Measurements from ENCODE around the gene MYRIP.
"Not testable (repeated sequence)": the region's sequence is repeated elsewhere in the genome, so short reads cannot be mapped to it uniquely, and the experiment has no call there.

MYRIP gene

DNA sequence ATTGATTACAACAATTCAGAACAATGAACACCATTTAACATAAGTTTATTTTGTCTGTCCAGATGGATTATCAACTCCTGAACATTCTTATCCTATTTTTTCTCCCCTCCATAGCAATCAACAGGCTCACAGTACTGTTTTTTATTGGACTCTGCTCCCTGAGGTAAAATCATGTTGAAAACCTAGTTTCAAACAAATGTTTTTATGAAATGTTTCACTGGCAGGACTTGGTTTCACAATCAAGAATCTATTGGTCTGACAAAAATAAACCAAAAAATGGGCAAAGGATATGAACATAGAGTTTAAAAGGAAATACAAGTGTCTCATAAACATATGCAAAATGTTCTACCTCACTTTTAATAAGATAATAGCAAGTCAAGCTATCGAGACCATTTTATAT is 2.6 kb upstream of the MYRIP start:
- DNase-seq (ENCODE audit: low read depth in 2 of 2): no peak

DNA sequence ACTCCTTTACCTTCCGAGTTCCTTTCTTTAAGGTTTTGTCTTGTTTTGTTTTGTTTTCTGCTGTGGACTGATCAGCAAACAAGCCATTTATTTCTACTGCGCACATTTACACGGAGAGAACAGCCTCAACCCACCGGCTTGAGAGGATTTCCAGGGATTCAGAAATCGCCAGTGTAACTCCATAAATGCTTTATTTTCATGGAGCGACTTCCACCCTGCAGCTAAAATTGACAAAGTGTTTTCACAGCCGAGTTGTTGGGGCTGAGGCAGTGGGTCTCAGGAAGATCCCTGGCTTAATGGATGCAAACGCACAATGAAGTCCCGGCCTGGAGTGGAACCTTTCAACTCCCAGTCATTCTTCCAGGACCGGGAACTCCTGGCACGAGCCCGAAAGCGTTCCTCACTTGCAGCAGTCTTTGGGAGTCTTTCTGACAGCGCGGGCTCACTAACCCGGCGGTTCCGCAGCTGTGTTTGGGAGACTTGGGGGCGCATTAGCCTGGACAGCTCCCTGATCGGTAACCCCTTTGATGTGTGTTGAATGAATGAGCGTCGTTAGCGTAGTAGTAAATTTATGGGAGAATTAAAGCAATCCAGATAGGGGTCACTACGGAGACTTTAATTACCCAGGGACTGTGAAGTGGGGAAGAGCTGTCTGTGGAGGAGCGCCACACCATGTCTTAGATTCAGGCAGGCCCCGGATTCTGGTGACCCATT is 785 bp upstream of the MYRIP start:
- DNase-seq (ENCODE audit: low read depth in 2 of 2): no peak

GRCh38 chr3:39809995-39810595 is 686 bp downstream of the MYRIP start:
- no peak for DNase-seq (ENCODE audit: low read depth in 2 of 2)

DNA sequence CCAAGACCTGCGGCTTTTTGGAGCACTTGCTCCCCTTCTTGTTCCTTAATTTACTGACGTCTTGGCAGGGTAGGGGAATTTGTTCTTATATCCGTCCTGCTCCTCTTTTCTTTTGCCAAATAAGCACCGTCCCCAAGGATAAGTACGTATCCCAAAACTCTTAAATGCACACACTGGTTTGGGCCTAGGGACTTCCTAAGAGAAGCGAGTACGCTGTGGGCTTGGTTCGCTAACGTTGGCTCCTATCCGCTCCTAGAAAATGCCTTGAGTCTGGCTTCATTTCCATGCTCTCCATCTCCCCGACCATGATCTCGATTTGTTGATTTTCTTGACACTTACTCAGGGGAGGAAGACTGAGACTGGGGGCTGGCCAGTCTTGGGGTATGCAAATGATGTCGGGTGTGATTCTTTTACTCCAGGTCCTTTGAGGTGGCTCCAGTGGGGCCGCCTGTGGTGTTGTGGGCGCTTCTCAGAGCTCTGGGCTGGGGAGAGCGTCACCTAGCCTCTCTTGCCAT is 1.3 kb downstream of the MYRIP start:
- no peak for DNase-seq (ENCODE audit: low read depth in 2 of 2)

DNA sequence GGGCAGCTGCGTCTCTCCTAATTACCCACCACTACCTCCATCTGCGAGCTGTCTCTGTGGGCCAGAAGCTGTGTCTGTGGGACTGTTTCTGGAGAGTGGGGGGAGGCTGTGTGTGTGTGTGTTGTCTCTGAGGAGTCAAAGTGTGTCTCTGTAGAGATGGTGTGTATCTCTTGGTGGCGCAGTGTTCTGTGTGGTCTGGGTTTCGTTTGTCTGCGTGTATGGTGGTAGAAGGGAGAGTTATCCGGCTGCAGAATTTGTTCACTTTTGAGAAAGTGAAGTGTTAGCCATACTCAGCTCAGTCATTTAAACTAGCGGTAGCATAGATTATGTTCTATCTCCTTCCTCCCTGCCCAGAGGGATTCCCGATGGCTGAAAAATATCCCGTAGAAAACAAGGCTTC is 2.2 kb downstream of the MYRIP start:
- DNase-seq (ENCODE audit: low read depth in 2 of 2): no peak

DNA sequence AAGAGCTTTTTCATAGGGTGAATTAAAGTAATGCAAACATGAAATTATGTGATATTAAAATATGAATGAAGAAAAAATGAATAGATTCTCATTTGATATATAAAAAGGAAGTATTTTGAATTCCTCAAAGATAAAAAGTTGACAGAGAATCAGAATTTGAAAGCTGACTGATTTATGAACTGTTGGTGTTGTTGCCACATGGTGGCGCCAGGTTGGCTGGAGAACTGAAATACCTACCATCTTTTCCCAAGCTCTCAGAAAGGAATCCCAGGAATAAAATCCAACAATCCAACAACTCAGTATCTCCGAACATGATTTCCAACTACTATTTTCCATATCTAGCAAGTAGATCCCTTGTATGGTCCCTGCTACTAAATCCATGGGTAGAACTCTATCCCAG is 3.1 kb downstream of the MYRIP start:
- no peak for DNase-seq (ENCODE audit: low read depth in 2 of 2)

DNA sequence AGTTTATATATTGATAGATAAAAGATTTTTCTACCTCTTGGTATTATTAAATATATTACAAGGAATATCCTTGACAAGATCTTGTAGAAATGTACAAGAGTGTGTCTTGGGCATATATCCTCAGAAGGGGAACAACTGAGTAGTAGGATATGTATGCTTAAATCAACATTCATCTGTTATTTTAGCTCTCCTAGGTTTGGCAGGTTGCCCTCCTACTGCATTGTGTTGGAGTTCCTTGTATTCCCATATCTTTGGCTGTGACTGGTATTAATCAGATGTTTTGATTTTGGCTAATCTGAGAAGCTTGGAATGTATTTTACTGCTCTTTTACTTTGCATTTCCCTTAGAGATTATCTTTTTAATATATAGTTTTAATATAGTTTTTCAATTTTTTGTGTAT is 4.6 kb downstream of the MYRIP start:
- no peak for DNase-seq (ENCODE audit: low read depth in 2 of 2)

- DNase-seq (ENCODE audit: low read depth in 2 of 2): no peak
Observed at GRCh38 chr3:39819899-39820298, 10.5 kb downstream of the MYRIP start.

- DNase-seq (ENCODE audit: low read depth in 2 of 2): not testable (repeated sequence)
Observed at GRCh38 chr3:39833764-39834163, 24.4 kb downstream of the MYRIP start.

- no peak for DNase-seq (ENCODE audit: low read depth in 2 of 2)
Observed at GRCh38 chr3:39839484-39839883, 30.1 kb downstream of the MYRIP start.

- no peak for DNase-seq (ENCODE audit: low read depth in 2 of 2)
Observed at GRCh38 chr3:39843440-39843839, 34.0 kb downstream of the MYRIP start.

DNA sequence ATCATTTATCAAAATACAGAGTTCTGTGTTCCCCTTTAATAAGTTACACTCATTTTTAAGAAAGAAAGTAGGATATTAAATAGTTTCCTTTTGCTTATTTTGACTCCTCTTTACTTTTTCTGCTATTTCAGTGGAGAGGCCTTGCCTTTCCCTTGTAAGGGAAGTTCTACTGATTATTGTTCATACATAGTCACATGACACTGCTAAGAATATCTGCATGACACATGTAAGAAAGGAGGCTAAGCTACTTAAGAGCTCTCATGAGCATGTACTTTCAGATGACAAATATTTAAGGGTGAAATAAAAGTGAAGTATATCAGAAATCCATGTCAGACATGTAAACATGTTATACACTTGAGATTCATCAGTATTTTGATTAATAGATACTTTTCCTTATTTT is 39.0 kb downstream of the MYRIP start:
- no peak for DNase-seq (ENCODE audit: low read depth in 2 of 2)

GRCh38 chr3:39849992-39850715 is 40.7 kb downstream of the MYRIP start:
- no peak for DNase-seq (ENCODE audit: low read depth in 2 of 2)

DNA sequence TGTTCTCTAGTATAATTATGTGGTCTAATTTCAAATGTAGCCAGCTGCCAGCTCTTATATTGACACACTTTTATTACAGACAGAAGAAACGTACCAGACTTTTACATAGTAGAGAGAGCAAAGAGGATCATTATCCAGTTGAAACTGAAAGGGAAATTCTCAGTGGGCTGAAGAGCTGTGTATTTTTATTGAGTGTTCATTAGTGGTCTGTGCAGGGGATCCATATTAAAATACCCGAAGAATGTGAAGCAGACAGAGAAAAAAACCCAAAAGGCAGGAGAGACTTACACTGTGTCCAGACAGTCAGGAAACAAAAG is 41.3 kb downstream of the MYRIP start:
- DNase-seq (ENCODE audit: low read depth in 2 of 2): no peak

GRCh38 chr3:39855517-39855916 is 46.1 kb downstream of the MYRIP start:
- DNase-seq (ENCODE audit: low read depth in 2 of 2): no peak

- DNase-seq (ENCODE audit: low read depth in 2 of 2): no peak
Observed at GRCh38 chr3:39869890-39870289, 60.5 kb downstream of the MYRIP start.

GRCh38 chr3:39870706-39871105 is 61.3 kb downstream of the MYRIP start:
- no peak for DNase-seq (ENCODE audit: low read depth in 2 of 2)

DNA sequence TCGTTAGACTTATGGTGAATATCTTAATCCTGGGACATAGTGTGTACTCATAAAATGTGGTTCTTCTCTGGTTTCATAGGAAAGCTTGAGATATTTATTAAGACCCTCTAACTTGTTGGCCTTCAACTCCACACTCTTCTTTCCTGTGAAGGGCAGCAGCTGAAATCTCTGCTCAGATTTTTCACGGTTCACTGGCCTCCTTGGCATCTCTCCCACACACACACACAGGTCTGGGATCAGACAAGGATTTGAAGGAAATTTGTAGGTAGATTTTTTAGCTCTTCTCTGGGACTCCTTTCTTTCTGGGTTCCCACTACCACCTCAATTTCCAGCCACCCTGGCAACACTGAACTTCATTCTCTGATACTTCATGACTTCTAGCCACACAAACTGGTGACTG is 70.2 kb downstream of the MYRIP start:
- no peak for DNase-seq (ENCODE audit: low read depth in 2 of 2)

GRCh38 chr3:39882111-39882510 is 72.7 kb downstream of the MYRIP start:
- no peak for DNase-seq (ENCODE audit: low read depth in 2 of 2)

- DNase-seq (ENCODE audit: low read depth in 2 of 2): no peak
Observed at GRCh38 chr3:39892068-39892467, 82.7 kb downstream of the MYRIP start.

DNA sequence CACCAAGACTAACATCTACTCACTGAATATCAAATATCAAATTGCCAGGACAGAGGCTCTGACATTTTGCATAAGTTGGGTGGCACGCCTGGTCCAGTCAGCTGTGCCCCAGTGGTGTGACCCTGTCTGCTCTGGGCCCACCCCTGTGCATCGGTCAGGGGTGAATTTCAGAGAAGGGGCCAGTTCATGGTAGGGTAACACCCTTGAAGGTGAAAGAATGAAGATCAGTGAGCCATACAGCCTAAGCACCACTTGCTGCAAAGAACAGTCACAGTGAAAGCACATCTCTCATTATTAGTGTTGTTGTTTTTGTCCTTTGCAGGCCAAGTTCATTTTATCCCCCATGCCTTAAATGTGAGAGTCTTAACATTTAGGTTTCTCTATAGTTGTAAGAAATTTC is 86.8 kb downstream of the MYRIP start:
- no peak for DNase-seq (ENCODE audit: low read depth in 2 of 2)

- no peak for DNase-seq (ENCODE audit: low read depth in 2 of 2)
Observed at GRCh38 chr3:39900462-39901002, 91.1 kb downstream of the MYRIP start.

GRCh38 chr3:39903253-39903652 is 93.8 kb downstream of the MYRIP start:
- DNase-seq (ENCODE audit: low read depth in 2 of 2): no peak
